ENCODE results near the gene NIP7. TPM values are rescaled to one million over a fixed set of nuclear protein-coding genes. Genes with fewer than 3 reads are reported as not detected.

NIP7 gene
- total RNA-seq, 1 donor from 2014 or later, result 18.7 TPM

- peaks cover 23% of the 10 kb centered on the region for H3K4me1 ChIP-seq
- no peak for DNase-seq
- no peak for ATAC-seq
- H3K9me3 ChIP-seq, result no peaks in the 10 kb centered on the region
- TF ChIP-seq CTCF (IDR thresholded peaks at IDR 0.05), result no peak
- peaks cover 15% of the 10 kb centered on the region for H3K36me3 ChIP-seq
- intact Hi-C loops (cut with DNase I), result no loop called here
- H3K4me3 ChIP-seq, result no peak overlapping the region
- H3K27ac ChIP-seq, result no peak overlapping the region
- H3K27me3 ChIP-seq (ENCODE audit: low read depth), result no peaks in the 10 kb centered on the region
Observed at GRCh38 chr16:69309316-69309715, 30.3 kb upstream of the NIP7 start.

GRCh38 chr16:69310653-69311532, 28.7 kb upstream of the NIP7 start, which contains the start of gene VPS4A:
TSS of gene VPS4A (plus strand) at chr16:69311350. CDS start at chr16:69311512, 162 bp downstream.
- ATAC-seq (peak; percentile 98 to 100), DNase-seq (peak; percentile 97)
- peaks cover 23% of the 10 kb centered on the region for H3K4me1 ChIP-seq
- intact Hi-C loops (cut with DNase I), result no loop called here
- peak within 1 kb of the TSS; percentile 87 for H3K4me3 ChIP-seq
- peak within 1 kb of the TSS; percentile 93 for H3K27ac ChIP-seq
- H3K9me3 ChIP-seq, result no peaks in the 10 kb centered on the region
- H3K27me3 ChIP-seq (ENCODE audit: low read depth), result no peaks in the 10 kb centered on the region
- peaks cover 20% of the 10 kb centered on the region for H3K36me3 ChIP-seq
- peak; percentile 89 for TF ChIP-seq CTCF (IDR thresholded peaks at IDR 0.05)

- H3K27me3 ChIP-seq (ENCODE audit: low read depth), result no peaks in the 10 kb centered on the region
- peaks cover 23% of the 10 kb centered on the region for H3K4me1 ChIP-seq
- peak overlapping the region; percentile 93 for H3K27ac ChIP-seq
- H3K36me3 ChIP-seq, result peaks cover 29% of the 10 kb centered on the region
- ATAC-seq, result peak; percentile 68 to 77
- intact Hi-C loops (cut with DNase I), result no loop called here
- TF ChIP-seq CTCF (IDR thresholded peaks at IDR 0.05), result no peak
- peak overlapping the region; percentile 87 for H3K4me3 ChIP-seq
- no peaks in the 10 kb centered on the region for H3K9me3 ChIP-seq
- peak; percentile 69 for DNase-seq
Observed at GRCh38 chr16:69311533-69312387, 27.8 kb upstream of the NIP7 start.

- H3K36me3 ChIP-seq, result peaks cover 46% of the 10 kb centered on the region
- H3K27me3 ChIP-seq (ENCODE audit: low read depth), result no peaks in the 10 kb centered on the region
- no peak for TF ChIP-seq CTCF (IDR thresholded peaks at IDR 0.05)
- intact Hi-C loops (cut with DNase I), result no loop called here
- no peak for DNase-seq
- H3K4me3 ChIP-seq, result no peak overlapping the region
- ATAC-seq, result no peak
- peaks cover 23% of the 10 kb centered on the region for H3K4me1 ChIP-seq
- H3K27ac ChIP-seq, result no peak overlapping the region
- no peaks in the 10 kb centered on the region for H3K9me3 ChIP-seq
Observed at GRCh38 chr16:69313469-69313868, 26.1 kb upstream of the NIP7 start.

GRCh38 chr16:69314534-69314933, 25.0 kb upstream of the NIP7 start:
- H3K27me3 ChIP-seq (ENCODE audit: low read depth), result no peaks in the 10 kb centered on the region
- H3K4me1 ChIP-seq, result peaks cover 23% of the 10 kb centered on the region
- peaks cover 57% of the 10 kb centered on the region for H3K36me3 ChIP-seq
- DNase-seq (no peak), ATAC-seq (no peak)
- no peak overlapping the region for H3K27ac ChIP-seq
- no peak for TF ChIP-seq CTCF (IDR thresholded peaks at IDR 0.05)
- intact Hi-C loops (cut with DNase I), result no loop called here
- H3K9me3 ChIP-seq, result no peaks in the 10 kb centered on the region
- no peak overlapping the region for H3K4me3 ChIP-seq
